Peyer's patch (tissue), 4 donors: Measurements from ENCODE around the gene JUN. TPM values are rescaled to one million over a fixed set of nuclear protein-coding genes. Genes with fewer than 3 reads are reported as not detected.
"Not testable (repeated sequence)": the region's sequence is repeated elsewhere in the genome, so short reads cannot be mapped to it uniquely, and the experiment has no call there.

ENCODE experiments used
- DNase-seq, 3 donors: peaks; one replicate each; pipeline ENCODE4 v3.0.0-alpha.2; 2017 to 2019
- H3K27ac ChIP-seq, 4 donors: fragments of 200-600 bp; sonication (generic); one replicate each; pipeline ENCODE4 v1.5.1; 2016 to 2019
- H3K27me3 ChIP-seq, 2 donors: fragments of 200-600 bp; sonication (generic); one replicate each; pipeline ENCODE4 v1.5.1; 2019
- H3K36me3 ChIP-seq, 3 donors: fragments of 200-600 bp; sonication (generic); one replicate each; pipeline ENCODE4 v1.5.1; 2016 to 2019
- H3K4me1 ChIP-seq, 4 donors: fragments of 200-600 bp; sonication (generic); one replicate each; pipeline ENCODE4 v1.5.1; 2016 to 2019
- H3K4me3 ChIP-seq, 4 donors: fragments of 200-600 bp; sonication (generic); 1 replicate in 3 of 4; 2 replicates in 1 of 4; pipeline ENCODE4 v1.5.1; 2016 to 2019; ENCODE audit warnings: mild to moderate bottlenecking in 1 of 4
- H3K9me3 ChIP-seq, 4 donors: fragments of 200-600 bp; sonication (generic); one replicate each; pipeline ENCODE4 v1.5.1; 2016 to 2019; ENCODE audit warnings: mild to moderate bottlenecking in 1 of 4
- POLR2A ChIP-seq, 2 donors: fragments of 450-650 bp; IDR thresholded peaks; one replicate each; pipeline ENCODE4 v1.5.1; 2017; ENCODE audit warnings: antibody characterized with exemption in 2 of 2, mild to moderate bottlenecking in 2 of 2, moderate library complexity in 2 of 2
- total RNA-seq, 4 donors: library from RNA; depleted of rRNA; stranded (reverse); fragments of >200 nt; gene quantifications; one replicate each; pipeline ENCODE4 v1.1.0, GENCODE V29; 2016
- TF ChIP-seq, protein P1 (sequence below), 6 experiments: fragments of 450-650 bp in 4 of 6; fragments of 200-600 bp in 2 of 6; sonication (generic) in 1 of 6; IDR thresholded peaks; one replicate each; pipeline ENCODE4 v1.5.1; 2017 to 2019; ENCODE audit warnings: antibody characterized with exemption in 6 of 6, mild to moderate bottlenecking in 3 of 6, moderate library complexity in 1 of 6

The JUN gene
- total RNA-seq, 4 donors from 2014 or later = 158 to 277 (median 208) TPM

- no peak for TF ChIP-seq POLR2A (IDR thresholded peaks at IDR 0.05)
- TF ChIP-seq, protein P1, sequence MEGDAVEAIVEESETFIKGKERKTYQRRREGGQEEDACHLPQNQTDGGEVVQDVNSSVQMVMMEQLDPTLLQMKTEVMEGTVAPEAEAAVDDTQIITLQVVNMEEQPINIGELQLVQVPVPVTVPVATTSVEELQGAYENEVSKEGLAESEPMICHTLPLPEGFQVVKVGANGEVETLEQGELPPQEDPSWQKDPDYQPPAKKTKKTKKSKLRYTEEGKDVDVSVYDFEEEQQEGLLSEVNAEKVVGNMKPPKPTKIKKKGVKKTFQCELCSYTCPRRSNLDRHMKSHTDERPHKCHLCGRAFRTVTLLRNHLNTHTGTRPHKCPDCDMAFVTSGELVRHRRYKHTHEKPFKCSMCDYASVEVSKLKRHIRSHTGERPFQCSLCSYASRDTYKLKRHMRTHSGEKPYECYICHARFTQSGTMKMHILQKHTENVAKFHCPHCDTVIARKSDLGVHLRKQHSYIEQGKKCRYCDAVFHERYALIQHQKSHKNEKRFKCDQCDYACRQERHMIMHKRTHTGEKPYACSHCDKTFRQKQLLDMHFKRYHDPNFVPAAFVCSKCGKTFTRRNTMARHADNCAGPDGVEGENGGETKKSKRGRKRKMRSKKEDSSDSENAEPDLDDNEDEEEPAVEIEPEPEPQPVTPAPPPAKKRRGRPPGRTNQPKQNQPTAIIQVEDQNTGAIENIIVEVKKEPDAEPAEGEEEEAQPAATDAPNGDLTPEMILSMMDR (IDR thresholded peaks at IDR 0.05) = no peak
- H3K36me3 ChIP-seq = no peaks in the 10 kb centered on the region
- H3K27ac ChIP-seq = peak overlapping the region in 2 of 4 donors; percentile 22 to 74
- DNase-seq = no peak
- H3K4me1 ChIP-seq = peaks cover 6 to 10% (median 7%) of the 10 kb centered on the region in 4 donors
- H3K9me3 ChIP-seq = no peaks in the 10 kb centered on the region
- no peak overlapping the region for H3K4me3 ChIP-seq
- H3K27me3 ChIP-seq = no peaks in the 10 kb centered on the region
These were observed 20.0 kb upstream of the JUN start for GRCh38 chr1:58803858-58804257.

GRCh38 chr1:58802640-58803399, 19.0 kb upstream of the JUN start:
- peak overlapping the region in 2 of 4 donors; percentile 22 to 74 for H3K27ac ChIP-seq
- no peaks in the 10 kb centered on the region for H3K9me3 ChIP-seq
- no peaks in the 10 kb centered on the region for H3K36me3 ChIP-seq
- H3K27me3 ChIP-seq = no peaks in the 10 kb centered on the region
- no peak overlapping the region for H3K4me3 ChIP-seq
- DNase-seq = peak in 1 of 3 donors; percentile 58
- peaks cover 6 to 10% (median 7%) of the 10 kb centered on the region in 4 donors for H3K4me1 ChIP-seq
- TF ChIP-seq, protein P1 (IDR thresholded peaks at IDR 0.05) = no peak
- TF ChIP-seq POLR2A (IDR thresholded peaks at IDR 0.05) = no peak

DNA sequence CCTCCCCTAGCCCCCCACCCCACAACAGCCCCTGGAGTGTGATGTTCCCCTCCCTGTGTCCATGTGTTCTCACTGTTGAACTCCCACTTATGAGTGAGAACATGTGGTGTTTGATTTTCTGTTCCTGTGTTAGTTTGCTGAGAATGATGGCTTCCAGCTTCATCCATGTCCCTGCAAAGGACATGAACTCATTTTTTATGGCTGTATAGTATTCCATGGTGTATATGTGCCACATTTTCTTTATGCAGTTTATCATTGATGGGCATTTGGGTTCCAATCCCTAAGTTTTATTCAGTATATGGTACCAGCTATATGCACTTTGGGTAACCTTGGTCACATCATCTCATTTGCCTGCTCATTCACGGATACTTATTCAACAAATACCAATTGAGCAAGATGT, 17.4 kb upstream of the JUN start:
- DNase-seq, H3K4me1 ChIP-seq: not testable (repeated sequence)

GRCh38 chr1:58799650-58800049, 15.8 kb upstream of the JUN start:
- Histone ChIP-seq H3K27me3 (no peaks in the 10 kb centered on the region), H3K27ac (no peak overlapping the region), H3K36me3 (no peaks in the 10 kb centered on the region), H3K9me3 (no peaks in the 10 kb centered on the region), H3K4me1 (peaks cover 0 to 10% (median 3%) of the 10 kb centered on the region in 4 donors), H3K4me3 (no peak overlapping the region)
- no peak for DNase-seq
- TF ChIP-seq, protein P1 (IDR thresholded peaks at IDR 0.05) = no peak
- no peak for TF ChIP-seq POLR2A (IDR thresholded peaks at IDR 0.05)

More for the DNA sequence above, 17.4 kb upstream of the JUN start:
- not testable (repeated sequence) for H3K27me3 ChIP-seq, H3K9me3 ChIP-seq, H3K36me3 ChIP-seq, H3K4me3 ChIP-seq, H3K27ac ChIP-seq

DNA sequence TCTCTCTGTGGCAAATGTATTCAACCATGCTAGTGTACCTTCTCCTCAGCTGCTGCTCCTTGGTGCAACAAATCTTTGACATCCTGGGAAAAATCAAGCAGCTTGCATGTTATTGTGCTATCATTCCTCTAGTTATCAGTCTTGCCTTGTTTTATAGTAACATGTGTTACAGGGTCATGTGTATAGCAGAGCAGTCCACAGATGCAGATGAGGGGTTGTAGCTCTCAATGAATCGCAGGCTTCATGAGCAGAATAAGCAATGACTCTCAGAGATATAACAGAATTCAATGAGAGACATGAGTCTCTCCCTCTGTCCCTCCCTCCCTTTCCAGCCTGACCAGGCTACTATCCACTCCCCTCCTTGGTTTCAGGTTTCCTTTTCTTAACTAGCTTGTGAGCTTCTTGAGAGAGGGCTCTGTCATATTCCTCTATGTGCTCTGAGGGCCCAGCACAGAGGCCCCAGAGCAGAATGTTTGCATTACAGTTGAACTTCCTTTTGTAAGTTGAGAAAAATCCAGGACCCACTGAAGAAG, 15.1 kb upstream of the JUN start:
- TF ChIP-seq, protein P1 (IDR thresholded peaks at IDR 0.05) = no peak
- no peak for TF ChIP-seq POLR2A (IDR thresholded peaks at IDR 0.05)
- Histone ChIP-seq H3K27me3 (no peaks in the 10 kb centered on the region), H3K27ac (no peak overlapping the region)

GRCh38 chr1:58796416-58796815, 12.6 kb upstream of the JUN start:
- Histone ChIP-seq H3K27me3 (no peaks in the 10 kb centered on the region), H3K4me3 (no peak overlapping the region), H3K9me3 (no peaks in the 10 kb centered on the region), H3K4me1 (no peaks in the 10 kb centered on the region), H3K36me3 (no peaks in the 10 kb centered on the region), H3K27ac (no peak overlapping the region)
- no peak for DNase-seq
- TF ChIP-seq POLR2A (IDR thresholded peaks at IDR 0.05) = no peak
- TF ChIP-seq, protein P1 (IDR thresholded peaks at IDR 0.05) = no peak

More for the DNA sequence above, 15.1 kb upstream of the JUN start:
- no peak overlapping the region for H3K4me3 ChIP-seq
- DNase-seq = no peak
- no peaks in the 10 kb centered on the region for H3K36me3 ChIP-seq
- H3K9me3 ChIP-seq = no peaks in the 10 kb centered on the region
- peaks cover 0 to 10% (median 2%) of the 10 kb centered on the region in 4 donors for H3K4me1 ChIP-seq
